Tibial nerve (tissue), 4 donors: ENCODE measurements around the gene SLC26A9. TPM values are rescaled to one million over a fixed set of nuclear protein-coding genes. Genes with fewer than 3 reads are reported as not detected.
"Not testable (repeated sequence)": the region's sequence is repeated elsewhere in the genome, so short reads cannot be mapped to it uniquely, and the experiment has no call there.

Source experiments
- DNase-seq, 2 donors: peaks; one replicate each; pipeline ENCODE4 v3.0.0-alpha.2; 2019; ENCODE audit warnings: low spot score in 2 of 2
- H3K27ac ChIP-seq, 4 donors: fragments of 200-600 bp; sonication (generic) in 3 of 4; one replicate each; pipeline ENCODE4 v1.5.1; 2017 to 2019; ENCODE audit warnings: mild to moderate bottlenecking in 1 of 4
- H3K27me3 ChIP-seq, 2 donors: fragments of 200-600 bp; sonication (generic) in 1 of 2; one replicate each; pipeline versions ENCODE4 v1.5.1 to v1.6.0; 2017 to 2019
- H3K36me3 ChIP-seq, 3 donors: fragments of 200-600 bp; sonication (generic); one replicate each; pipeline ENCODE4 v1.5.1; 2018 to 2019
- H3K4me1 ChIP-seq, 4 donors: fragments of 200-600 bp; sonication (generic) in 3 of 4; one replicate each; pipeline ENCODE4 v1.5.1; 2017 to 2019
- H3K4me3 ChIP-seq, 4 donors: fragments of 200-600 bp; sonication (generic) in 3 of 4; one replicate each; pipeline ENCODE4 v1.5.1; 2017 to 2019; ENCODE audit warnings: mild to moderate bottlenecking in 1 of 4, moderate library complexity in 1 of 4
- H3K9me3 ChIP-seq, 4 donors: fragments of 200-600 bp; sonication (generic) in 3 of 4; one replicate each; pipeline ENCODE4 v1.5.1; 2017 to 2019
- CTCF ChIP-seq, 5 experiments: fragments of 200-600 bp in 3 of 5; fragments of 450-650 bp in 2 of 5; sonication (generic) in 3 of 5; IDR thresholded peaks; one replicate each; pipeline ENCODE4 v1.5.1; 2016 to 2019; ENCODE audit warnings: antibody characterized with exemption in 5 of 5, mild to moderate bottlenecking in 3 of 5, moderate library complexity in 2 of 5
- EP300 ChIP-seq, 2 donors: sonication (generic); formaldehyde crosslinking; IDR thresholded peaks; one replicate each; pipeline ENCODE4 v1.6.1; 2017; ENCODE audit warnings: antibody characterized with exemption in 2 of 2, mild to moderate bottlenecking in 1 of 2
- POLR2A ChIP-seq, 2 donors: fragments of 450-650 bp; IDR thresholded peaks; one replicate each; pipeline ENCODE4 v1.6.1; 2017; ENCODE audit warnings: antibody characterized with exemption in 2 of 2, mild to moderate bottlenecking in 2 of 2, moderate library complexity in 2 of 2
- WGBS, 2 donors: methylation state at CpG; one replicate each; pipeline ENCODE4 v1.1.5; 2018; 5-methylcytosine and 5-hydroxymethylcytosine counted together
- total RNA-seq, 4 donors: library from RNA; depleted of rRNA; stranded (reverse); fragments of >200 nt; gene quantifications; one replicate each; pipeline ENCODE4 v1.1.0, GENCODE V29; 2016

Gene SLC26A9
- total RNA-seq, 4 donors from 2014 or later = not detected

- DNase-seq = no peak
- peaks cover 0 to 38% (median 5%) of the 10 kb centered on the region in 4 donors for H3K9me3 ChIP-seq
- no peak for TF ChIP-seq EP300 (IDR thresholded peaks at IDR 0.05)
- TF ChIP-seq POLR2A (IDR thresholded peaks at IDR 0.05) = no peak
- no peak for TF ChIP-seq CTCF (IDR thresholded peaks at IDR 0.05)
- no peaks in the 10 kb centered on the region for H3K4me1 ChIP-seq
- peaks cover 0 to 7% (median 0%) of the 10 kb centered on the region in 3 donors for H3K36me3 ChIP-seq
- no peak overlapping the region for H3K27ac ChIP-seq
- H3K27me3 ChIP-seq = no peaks in the 10 kb centered on the region
- no peak overlapping the region for H3K4me3 ChIP-seq
Measured at GRCh38 chr1:205880923-205881322, 62.3 kb downstream of the SLC26A9 start.

GRCh38 chr1:205879974-205880373, 63.3 kb downstream of the SLC26A9 start:
- DNase-seq = no peak
- 80 to 100% methylated on average over 1 of the region's 1 CpG for WGBS, 2 donors
- Histone ChIP-seq H3K4me3 (no peak overlapping the region), H3K9me3 (peaks cover 0 to 38% (median 5%) of the 10 kb centered on the region in 4 donors), H3K4me1 (no peaks in the 10 kb centered on the region), H3K36me3 (peaks cover 0 to 7% (median 0%) of the 10 kb centered on the region in 3 donors), H3K27ac (no peak overlapping the region), H3K27me3 (no peaks in the 10 kb centered on the region)
- TF ChIP-seq POLR2A (IDR thresholded peaks at IDR 0.05) = no peak
- TF ChIP-seq EP300 (IDR thresholded peaks at IDR 0.05) = no peak
- no peak for TF ChIP-seq CTCF (IDR thresholded peaks at IDR 0.05)

- H3K27me3 ChIP-seq = no peaks in the 10 kb centered on the region
- TF ChIP-seq EP300 (IDR thresholded peaks at IDR 0.05) = no peak
- TF ChIP-seq POLR2A (IDR thresholded peaks at IDR 0.05) = no peak
- TF ChIP-seq CTCF (IDR thresholded peaks at IDR 0.05) = no peak
- no peak overlapping the region for H3K27ac ChIP-seq
- no peak overlapping the region for H3K4me3 ChIP-seq
- peaks cover 0 to 41% (median 5%) of the 10 kb centered on the region in 4 donors for H3K9me3 ChIP-seq
- no peaks in the 10 kb centered on the region for H3K4me1 ChIP-seq
- no peak for DNase-seq
- peaks cover 0 to 7% (median 0%) of the 10 kb centered on the region in 3 donors for H3K36me3 ChIP-seq
Measured at GRCh38 chr1:205878026-205878425, 65.2 kb downstream of the SLC26A9 start.

- not testable (repeated sequence) for H3K4me1 ChIP-seq, DNase-seq, H3K27me3 ChIP-seq, H3K27ac ChIP-seq, H3K36me3 ChIP-seq, H3K4me3 ChIP-seq
- peaks cover 0 to 23% (median 0%) of the 10 kb centered on the region in 4 donors for H3K9me3 ChIP-seq
Measured at GRCh38 chr1:205873148-205873547, 70.1 kb downstream of the SLC26A9 start.

- DNase-seq = no peak
- no peak overlapping the region for H3K27ac ChIP-seq
- H3K4me1 ChIP-seq = no peaks in the 10 kb centered on the region
- peaks cover 0 to 12% (median 0%) of the 10 kb centered on the region in 4 donors for H3K9me3 ChIP-seq
- no peak for TF ChIP-seq CTCF (IDR thresholded peaks at IDR 0.05)
- no peak for TF ChIP-seq POLR2A (IDR thresholded peaks at IDR 0.05)
- no peak for TF ChIP-seq EP300 (IDR thresholded peaks at IDR 0.05)
- no peaks in the 10 kb centered on the region for H3K27me3 ChIP-seq
- WGBS, 2 donors = 87 to 93% methylated on average over 2 of the region's 2 CpGs
- H3K4me3 ChIP-seq = no peak overlapping the region
- no peaks in the 10 kb centered on the region for H3K36me3 ChIP-seq
Measured at GRCh38 chr1:205870236-205870635, 73.0 kb downstream of the SLC26A9 start.

Other genes with a start within 250 kb of the SLC26A9 start
- gene NUCKS1, start 193.3 kb downstream of the SLC26A9 start, total RNA-seq = 100 to 1,000 TPM in 3 of 4 donors, 10 to 100 TPM in 1; 80.1 to 181 (median 115) TPM
- 10 to 100 TPM; 11.1 to 78.4 (median 14.9) TPM for gene RAB29, start 168.0 kb downstream of the SLC26A9 start, total RNA-seq
- 10 to 100 TPM; 15.7 to 20.9 (median 18.6) TPM for gene SLC41A1, start 130.3 kb downstream of the SLC26A9 start, total RNA-seq
- gene PM20D1, start 93.3 kb downstream of the SLC26A9 start, total RNA-seq = 1 to 10 TPM in 1 of 4 donors, under 1 TPM in 2, not detected in 1; 0.87 to 6.7 (median 0.98) TPM
- gene RAB7B, start 59.9 kb upstream of the SLC26A9 start, total RNA-seq = 1 to 10 TPM in 2 of 4 donors, under 1 TPM in 2; 0.78 to 2.4 (median 1.3) TPM
- not detected for gene CTSE, start 80.4 kb upstream of the SLC26A9 start, total RNA-seq
- 1 to 10 TPM in 2 of 4 donors, not detected in 2; 1.2 to 4.8 TPM for gene RHEX, start 109.7 kb upstream of the SLC26A9 start, total RNA-seq
- not detected for gene AVPR1B, start 173.9 kb upstream of the SLC26A9 start, total RNA-seq